Right forelimb (tissue), 1 donor: Measurements from ENCODE around the gene CDC14A.
"Not testable (repeated sequence)": the region's sequence is repeated elsewhere in the genome, so short reads cannot be mapped to it uniquely, and the experiment has no call there.

Source experiments
- DNase-seq: peaks from one replicate; pipeline ENCODE4 v3.0.0-alpha.2; 2018

CDC14A gene, protein sequence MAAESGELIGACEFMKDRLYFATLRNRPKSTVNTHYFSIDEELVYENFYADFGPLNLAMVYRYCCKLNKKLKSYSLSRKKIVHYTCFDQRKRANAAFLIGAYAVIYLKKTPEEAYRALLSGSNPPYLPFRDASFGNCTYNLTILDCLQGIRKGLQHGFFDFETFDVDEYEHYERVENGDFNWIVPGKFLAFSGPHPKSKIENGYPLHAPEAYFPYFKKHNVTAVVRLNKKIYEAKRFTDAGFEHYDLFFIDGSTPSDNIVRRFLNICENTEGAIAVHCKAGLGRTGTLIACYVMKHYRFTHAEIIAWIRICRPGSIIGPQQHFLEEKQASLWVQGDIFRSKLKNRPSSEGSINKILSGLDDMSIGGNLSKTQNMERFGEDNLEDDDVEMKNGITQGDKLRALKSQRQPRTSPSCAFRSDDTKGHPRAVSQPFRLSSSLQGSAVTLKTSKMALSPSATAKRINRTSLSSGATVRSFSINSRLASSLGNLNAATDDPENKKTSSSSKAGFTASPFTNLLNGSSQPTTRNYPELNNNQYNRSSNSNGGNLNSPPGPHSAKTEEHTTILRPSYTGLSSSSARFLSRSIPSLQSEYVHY

GRCh38 chr1:100352267-100353070 lies at the start of gene CDC14A:
Gene CDC14A, plus strand, starts transcription at chr1:100352506. Its CDS starts 449 bp downstream, at chr1:100352955.
- DNase-seq, result peak; percentile 94

DNA sequence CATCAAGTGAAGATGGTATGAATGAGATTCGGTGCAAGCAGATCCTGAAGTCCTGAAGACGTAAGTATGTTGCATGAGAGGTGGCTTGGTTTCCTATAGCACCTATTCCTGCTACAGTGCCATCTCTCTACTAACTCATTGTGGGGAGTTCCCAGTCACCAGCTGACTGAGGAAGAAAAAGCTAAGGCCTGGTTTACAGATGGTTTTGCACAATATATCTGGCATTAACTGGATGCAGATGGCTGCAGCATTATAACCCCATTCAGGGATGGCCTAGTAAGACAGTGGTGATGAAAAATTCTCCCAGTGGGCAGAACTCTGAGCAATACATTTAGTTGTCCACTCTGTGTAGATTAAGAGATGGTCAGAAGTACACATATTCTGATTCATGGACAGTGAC lies 49.6 kb upstream of the CDC14A start:
- DNase-seq, result no peak

DNA sequence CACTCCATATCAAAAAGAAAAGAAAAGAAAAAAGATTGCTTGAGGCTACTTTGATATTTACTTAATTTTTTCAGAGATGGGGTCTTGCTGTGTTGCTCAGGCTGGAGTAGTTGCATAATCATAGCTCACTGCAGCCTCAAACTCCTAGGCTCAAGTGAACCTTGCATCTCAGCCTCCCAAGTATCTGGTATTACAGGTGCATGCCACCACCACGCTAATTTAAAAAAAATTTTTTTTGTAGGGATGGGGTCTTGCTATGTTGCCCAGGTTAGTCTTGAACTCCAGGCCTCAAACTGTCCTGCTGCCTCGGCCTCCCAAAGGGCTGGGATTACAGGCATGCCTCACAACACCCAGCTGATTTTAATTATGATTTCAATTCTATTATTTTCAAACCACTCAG lies 48.1 kb upstream of the CDC14A start:
- DNase-seq, result no peak

- DNase-seq, result no peak
These were observed 47.4 kb upstream of the CDC14A start for GRCh38 chr1:100304921-100305320.

DNA sequence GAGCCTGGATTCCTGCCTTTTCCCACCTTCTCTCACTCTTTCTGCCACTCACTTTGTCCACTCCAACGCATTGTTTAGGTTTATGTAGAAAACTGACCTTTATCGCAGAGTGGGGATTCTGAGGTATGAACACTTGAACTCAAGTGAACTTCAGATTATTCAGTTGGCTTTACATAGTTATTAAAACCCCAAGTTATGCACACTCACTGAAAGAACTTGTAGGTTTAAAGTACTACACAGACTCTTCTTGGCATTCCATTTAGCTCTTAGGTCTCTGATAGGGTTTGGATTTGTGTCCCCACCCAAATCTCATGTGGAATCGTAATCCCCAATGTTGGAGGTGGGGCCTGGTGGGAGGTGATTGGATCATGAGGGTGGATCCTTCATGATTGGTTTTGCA lies 46.4 kb upstream of the CDC14A start:
- no peak for DNase-seq

DNA sequence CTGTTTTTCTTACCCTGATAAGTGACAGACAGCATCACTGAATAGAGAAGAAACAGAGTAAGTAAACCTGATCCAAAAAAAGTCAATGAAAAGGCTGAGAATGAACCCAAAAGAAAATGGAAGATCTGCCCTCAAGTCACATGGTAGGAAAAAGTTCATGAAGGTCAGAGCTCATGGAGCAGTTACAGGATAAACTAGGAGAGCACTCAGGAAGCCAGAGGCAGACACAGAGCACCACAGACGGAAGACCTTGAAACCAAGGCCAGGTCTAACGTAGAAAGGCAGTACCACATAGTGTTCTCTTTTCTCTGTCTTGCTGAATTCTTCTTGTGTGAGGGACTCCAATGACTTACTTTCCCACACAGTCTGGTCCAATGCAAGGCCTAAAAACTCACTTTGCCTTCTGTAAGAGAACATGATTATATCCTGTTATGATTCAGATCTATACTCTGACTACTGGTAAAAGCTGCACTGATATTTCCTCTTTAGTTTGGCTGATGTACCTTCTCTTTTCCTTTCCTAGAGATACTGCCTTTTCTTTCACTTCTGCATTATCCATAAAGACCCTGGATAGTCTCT lies 45.5 kb upstream of the CDC14A start:
- DNase-seq, result no peak

GRCh38 chr1:100308777-100309176 lies 43.5 kb upstream of the CDC14A start:
- DNase-seq, result no peak

DNA sequence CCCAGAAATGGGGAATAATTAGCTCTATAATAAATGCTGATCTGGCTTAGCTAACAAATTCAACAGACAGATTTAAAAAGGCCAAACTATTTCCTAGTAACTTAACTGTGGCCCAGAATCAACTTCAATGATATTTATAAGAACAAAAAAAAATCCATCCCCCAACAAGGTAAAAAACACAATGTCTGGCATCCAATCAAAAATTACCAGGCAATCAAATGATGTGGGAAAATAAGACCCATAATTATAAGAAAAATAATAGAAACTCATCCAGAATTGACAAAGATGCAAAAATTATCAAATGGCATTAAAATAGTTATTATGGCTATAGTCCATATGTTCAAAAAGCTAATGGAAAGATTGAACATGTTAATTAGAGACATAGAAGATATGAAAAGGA lies 42.4 kb upstream of the CDC14A start:
- DNase-seq, result no peak

DNA sequence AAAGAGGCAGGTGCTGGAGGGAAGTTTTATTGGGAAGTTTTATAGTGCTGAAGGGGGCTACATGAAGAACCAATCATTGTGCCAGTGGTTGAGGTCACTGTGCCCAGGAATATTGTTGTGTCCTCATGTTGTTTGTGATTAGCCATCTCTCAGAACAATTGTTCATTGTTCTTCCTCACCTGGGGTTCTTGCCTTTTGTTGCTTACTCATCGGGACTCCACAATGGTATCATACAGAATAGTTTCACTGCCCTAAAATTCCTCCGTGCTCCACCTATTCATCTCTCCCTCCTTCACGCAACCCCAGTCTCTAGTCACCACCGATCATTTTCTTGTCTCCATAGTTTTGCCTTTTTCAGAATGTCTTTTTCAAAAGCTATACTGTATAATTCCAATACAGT lies 38.9 kb upstream of the CDC14A start:
- DNase-seq, result no peak

DNA sequence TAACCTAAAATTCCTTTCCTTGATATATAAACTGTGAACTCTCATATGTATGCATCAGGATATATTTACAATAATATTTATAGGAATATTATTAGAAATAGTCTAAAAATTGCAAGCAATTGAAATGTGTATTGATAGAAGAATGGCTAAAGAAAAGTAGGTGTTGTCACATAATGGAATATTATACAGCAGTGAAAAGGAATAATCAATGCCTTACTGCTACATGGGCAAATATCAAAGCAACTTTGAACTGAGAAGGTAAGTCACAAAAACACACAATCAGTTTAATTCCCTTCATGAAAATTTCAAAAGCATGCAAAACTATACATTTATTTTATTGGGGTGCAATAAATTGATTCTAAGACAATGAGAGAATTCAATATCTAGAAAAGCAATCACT lies 35.7 kb upstream of the CDC14A start:
- no peak for DNase-seq

GRCh38 chr1:100320311-100321099 lies 31.8 kb upstream of the CDC14A start:
- DNase-seq, result no peak

DNA sequence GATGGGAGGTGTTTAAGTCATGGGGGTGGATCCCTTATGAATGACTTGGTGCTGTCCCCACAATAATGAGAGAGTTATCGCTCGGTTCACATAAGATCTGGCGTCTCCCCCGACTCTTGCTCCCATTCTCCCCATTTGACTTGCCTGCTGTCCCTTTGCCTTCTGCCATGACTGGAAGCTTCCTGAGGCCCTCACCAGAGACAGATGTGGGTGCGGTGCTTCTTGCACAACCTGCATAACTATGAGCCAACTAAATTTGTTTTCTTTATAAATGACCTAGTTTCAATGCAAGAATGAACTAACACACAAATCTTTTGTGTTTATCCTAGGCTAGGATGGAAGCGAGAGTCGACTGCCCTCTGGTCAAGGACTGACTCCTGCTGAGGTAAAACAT lies 31.2 kb upstream of the CDC14A start:
- no peak for DNase-seq

DNA sequence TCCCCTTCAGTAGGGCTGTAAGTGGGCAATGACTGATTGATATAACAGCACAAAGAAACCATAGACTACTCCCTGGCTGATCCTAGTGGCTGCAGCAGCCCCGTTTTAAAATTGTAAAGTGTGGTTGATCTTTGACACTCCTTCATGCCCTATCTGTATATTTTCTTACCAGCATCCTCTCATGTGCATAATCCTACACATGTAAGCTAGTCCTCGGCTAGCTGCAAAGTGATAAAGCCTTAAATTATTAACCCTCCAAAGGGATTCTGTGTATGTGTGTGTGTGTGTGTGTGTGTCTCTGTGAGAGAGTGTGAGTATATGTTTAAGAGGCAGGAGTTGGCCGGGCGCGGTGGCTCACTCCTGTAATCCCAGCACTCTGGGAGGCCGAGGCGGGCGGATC lies 30.8 kb upstream of the CDC14A start:
- DNase-seq, result no peak

DNA sequence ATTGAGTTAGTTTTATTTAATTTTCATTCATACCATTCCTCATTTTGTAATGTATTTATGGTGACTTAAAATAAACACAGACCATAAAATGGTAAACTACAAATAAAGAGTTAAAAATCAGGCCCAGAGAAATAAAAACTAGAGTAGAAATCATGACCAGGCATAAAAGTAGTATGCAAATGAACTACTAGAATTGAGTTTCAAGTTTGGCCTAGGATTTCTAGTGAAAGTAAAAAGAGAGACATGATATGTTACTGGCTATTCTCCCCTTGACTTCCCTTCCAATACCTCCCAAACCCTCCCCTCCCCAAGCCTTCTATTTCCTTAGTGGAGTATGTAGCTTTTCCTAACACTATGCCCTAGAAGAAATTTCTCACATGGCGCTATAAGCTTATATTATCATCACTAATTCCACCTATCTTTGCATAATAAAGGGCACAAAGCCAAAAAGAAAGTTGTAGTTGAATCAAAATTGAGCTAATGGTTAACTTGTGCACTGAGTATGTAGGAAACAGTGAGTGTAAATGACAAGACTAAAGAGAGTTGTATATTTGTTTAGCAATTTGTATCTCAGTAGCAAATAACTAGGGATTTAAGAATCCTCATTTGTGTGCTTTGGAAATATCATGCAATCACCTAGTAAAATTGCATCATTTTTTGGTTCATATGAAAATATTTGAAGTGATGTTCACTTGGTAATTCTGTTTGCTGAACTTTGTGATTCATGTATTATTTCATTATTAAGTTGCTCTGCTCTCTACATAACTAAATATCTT lies 29.7 kb upstream of the CDC14A start:
- no peak for DNase-seq

DNA sequence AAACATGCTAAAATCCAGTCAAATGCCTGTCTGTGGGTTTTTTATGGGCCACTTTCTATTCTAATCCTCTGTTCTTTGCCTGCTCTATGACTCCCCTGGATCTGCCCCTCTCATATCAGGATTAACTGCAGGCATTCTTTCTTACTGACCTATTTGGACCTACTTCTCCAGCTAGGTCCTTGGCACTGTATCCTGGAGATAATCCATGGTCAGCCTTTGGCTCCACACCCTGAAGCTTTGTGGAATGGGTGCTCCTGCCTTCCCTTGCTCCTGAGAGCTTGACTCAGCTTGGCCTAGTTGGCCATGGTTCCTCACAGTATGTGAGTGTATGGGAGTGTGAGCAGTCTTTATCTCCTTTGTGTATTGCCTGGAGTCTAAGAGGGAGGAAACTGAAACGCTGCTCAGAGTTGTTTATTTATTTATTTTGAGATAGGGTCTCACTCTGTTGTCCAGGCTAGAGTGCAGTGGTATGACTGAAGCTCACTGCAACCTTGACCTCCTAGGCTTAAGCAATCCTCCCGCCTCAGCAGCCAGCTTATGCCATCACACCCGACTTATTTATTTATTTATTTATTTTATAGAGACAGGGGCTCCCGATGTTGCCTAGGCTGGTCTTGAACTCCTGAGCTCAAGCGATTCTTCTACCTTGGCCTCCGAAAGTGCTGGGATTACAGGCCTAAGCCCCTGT lies 28.7 kb upstream of the CDC14A start:
- DNase-seq, result no peak

DNA sequence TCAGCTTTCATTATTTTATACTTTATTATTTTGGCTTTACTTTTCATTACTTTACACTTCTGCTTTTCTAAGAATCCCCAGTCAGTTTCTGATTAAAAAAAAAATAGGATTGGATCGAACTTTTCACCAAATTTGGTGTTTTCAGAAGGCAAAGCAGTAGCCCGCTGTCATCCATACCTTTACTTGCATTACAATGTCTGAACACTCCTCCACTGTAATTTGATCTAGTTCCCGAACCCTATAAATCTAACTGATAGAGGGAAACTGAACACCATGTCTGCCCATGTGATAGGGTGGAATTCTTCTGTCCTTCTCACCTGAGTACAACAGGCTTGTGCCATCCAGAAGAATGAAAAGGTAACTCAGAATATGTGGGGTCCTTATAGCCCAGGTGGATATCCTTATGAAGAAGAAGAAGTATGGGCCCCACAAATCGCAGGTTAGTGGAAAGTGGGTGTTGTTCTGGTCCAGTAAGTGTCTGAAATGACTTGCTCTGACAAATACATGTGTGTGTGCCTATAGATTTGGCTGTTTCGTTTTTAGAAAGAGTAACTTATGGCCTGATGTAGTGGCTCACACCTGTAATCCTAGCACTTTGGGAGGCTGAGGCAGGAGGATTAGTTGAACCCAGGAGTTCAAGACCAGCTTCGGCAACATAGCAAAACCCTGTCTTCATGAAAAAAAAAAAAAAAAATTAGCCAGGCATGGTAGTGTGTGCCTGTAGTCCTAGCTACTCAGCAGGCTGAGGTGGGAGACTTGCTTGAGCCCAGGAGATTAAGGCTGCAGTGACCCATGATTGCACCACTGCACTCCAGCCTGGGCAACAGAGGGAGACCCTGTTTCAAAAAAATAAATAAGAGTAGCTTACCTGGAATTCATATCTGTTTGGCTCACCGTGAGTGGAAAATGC lies 26.6 kb upstream of the CDC14A start:
- no peak for DNase-seq

DNA sequence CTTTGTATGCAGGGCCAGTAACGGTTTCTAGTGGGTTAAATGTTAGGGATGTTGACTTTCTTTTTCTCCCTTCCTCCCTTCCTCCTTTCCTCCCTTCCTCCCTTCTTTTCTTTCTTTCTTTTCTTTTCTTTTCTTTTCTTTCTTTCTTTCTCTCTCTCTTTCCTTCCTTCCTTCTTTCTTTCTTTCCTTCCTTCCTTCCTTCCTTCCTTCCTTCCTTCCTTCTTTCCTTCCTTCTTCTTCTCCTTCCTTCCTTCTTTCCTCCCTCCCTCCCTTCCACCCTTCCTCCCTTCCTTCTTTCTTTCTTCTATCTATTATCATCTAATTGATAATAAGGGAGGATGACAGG lies 26.0 kb upstream of the CDC14A start:
- not testable (repeated sequence) for DNase-seq

DNA sequence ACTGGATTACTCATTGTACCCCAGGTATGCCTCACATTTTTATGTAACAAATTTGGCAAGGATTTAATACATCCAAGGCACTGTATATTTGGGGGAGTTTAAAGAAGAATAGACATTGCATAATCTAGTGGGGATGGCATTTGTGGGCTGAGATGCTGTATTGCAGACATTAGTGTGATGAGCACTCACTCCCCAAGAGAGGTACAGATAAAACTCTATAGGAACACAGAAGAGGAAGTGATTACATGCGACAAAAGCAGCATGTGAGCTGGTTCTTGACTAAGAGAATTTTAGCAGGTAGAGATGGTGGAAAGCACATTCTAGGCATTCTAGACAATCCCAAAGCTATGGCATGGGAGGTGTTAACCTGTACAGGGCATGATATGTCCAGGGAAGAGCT lies 24.2 kb upstream of the CDC14A start:
- DNase-seq, result no peak

- not testable (repeated sequence) for DNase-seq
These were observed 21.2 kb upstream of the CDC14A start for GRCh38 chr1:100331146-100331545.

DNA sequence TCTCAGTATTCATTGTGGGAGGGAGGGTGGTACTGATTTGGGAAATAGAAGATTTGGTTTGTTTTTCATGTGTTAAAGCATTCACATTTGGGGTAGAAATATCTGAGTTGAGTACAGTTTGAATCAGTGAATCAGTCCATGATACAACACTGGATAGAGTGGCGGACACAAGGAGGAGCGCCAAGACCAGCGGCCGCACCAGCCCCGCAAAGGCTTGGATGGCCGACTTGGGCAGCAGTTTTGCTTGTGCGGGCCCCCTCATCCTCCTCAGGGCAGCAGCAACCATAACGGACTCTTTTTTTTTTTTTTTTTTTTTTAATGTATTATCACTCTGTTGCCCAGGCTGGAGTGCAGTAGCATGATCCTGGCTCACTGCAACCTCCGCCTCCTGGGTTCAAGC lies 20.0 kb upstream of the CDC14A start:
- DNase-seq, result no peak
